ENCODE data around the gene DNAH2. TPM values are rescaled to one million over a fixed set of nuclear protein-coding genes. Genes with fewer than 3 reads are reported as not detected.

Gene DNAH2
- total and polyA plus RNA-seq, 9 of the 15 experiments (the other 6 are each of a cell fraction or from before 2014, with no cell fraction given), result 0.03 TPM; not detected in 8

- no peak overlapping the region for H3K4me3 ChIP-seq
- WGBS (ENCODE audit: insufficient coverage, low coverage, missing lambda C conversion rate), result 12% methylated on average over 4 of the region's 7 CpGs
- H3K36me3 ChIP-seq (ENCODE audit: control insufficient read depth, insufficient read depth, low read length), result no peaks in the 10 kb centered on the region
- peaks cover 4 to 33% of the 10 kb centered on the region in 2 experiments; a peak in 4 of 5 replicates for H3K4me1 ChIP-seq (replicated peaks in 1 of 2; ENCODE audit: control insufficient read depth in 2 of 2, insufficient read depth in 2 of 2, low read length in 2 of 2)
- BruUV-seq (replicated peaks), result no TSS peak
- DNase-seq (ENCODE audit: extremely low read depth in 1 of 4, low spot score in 3 of 4) (no peak), FAIRE-seq (no peak), ATAC-seq (no peak)
- POLR2A ChIA-PET, result no interaction called here
- no peaks in the 10 kb centered on the region for H4K20me1 ChIP-seq (replicated peaks; ENCODE audit: control insufficient read depth, insufficient read depth, low read length)
- H3K9me1 ChIP-seq (ENCODE audit: control insufficient read depth, insufficient read depth, low read length), result no peaks in the 10 kb centered on the region
- H3K9me3 ChIP-seq (replicated peaks; ENCODE audit: control insufficient read depth, insufficient read depth, low read depth, low read length), result no peaks in the 10 kb centered on the region
- no peak for TF ChIP-seq PHF8 (IDR thresholded peaks at IDR 0.05; ENCODE audit: borderline replicate concordance, low read length)
- no peak for TF ChIP-seq RCOR1 (IDR thresholded peaks at IDR 0.05; ENCODE audit: borderline replicate concordance in 1 of 2, low read depth in 2 of 2, low read length in 2 of 2)
- no peak for TF ChIP-seq PTBP1 (IDR thresholded peaks at IDR 0.05; ENCODE audit: low read depth, low read length)
- TF ChIP-seq SMARCB1 (IDR thresholded peaks at IDR 0.05; ENCODE audit: insufficient read length, low read depth), result no peak
- no peak for TF ChIP-seq CEBPG (CRISPR knock-in tag; IDR thresholded peaks at IDR 0.05)
- no peak for TF ChIP-seq CEBPG (tag; conservative IDR thresholded peaks at IDR 0.05 in 1 of 2, IDR thresholded peaks at IDR 0.05 in 1 of 2)
- TF ChIP-seq POLR2B (IDR thresholded peaks at IDR 0.05; ENCODE audit: low read depth, partially characterized antibody), result no peak
- no peak overlapping the region for H2AFZ ChIP-seq (ENCODE audit: low read depth, low read length)
- peaks cover 14 to 17% of the 10 kb centered on the region in 2 experiments; a peak in 4 of 5 replicates for H3K27me3 ChIP-seq (ENCODE audit: control insufficient read depth in 2 of 2, insufficient read depth in 2 of 2, low read length in 2 of 2)
- in situ Hi-C loops (cut with MboI) (no loop called here), intact Hi-C loops (cut with micrococcal nuclease) (loop anchor here (10.0 kb wide), 2 partner anchors 64 to 294 kb away; partner anchors contain the start of gene HES7)
- no peak overlapping the region for H3K27ac ChIP-seq (ENCODE audit: extremely low read depth, low read depth, low read length)
- no peak overlapping the region for H3K4me2 ChIP-seq (ENCODE audit: insufficient read depth, low read length)
- CTCF ChIA-PET (ENCODE audit: low intra/inter-chr PET ratio), result no interaction called here
- H3K79me2 ChIP-seq (ENCODE audit: control insufficient read depth, insufficient read depth, low read length), result no peaks in the 10 kb centered on the region; the same call in 2 of the 3 replicates
- no peak overlapping the region for H3K9ac ChIP-seq (ENCODE audit: insufficient read depth in 1 of 2, low read depth in 2 of 2, low read length in 2 of 2)
These were observed 113.7 kb downstream of the DNAH2 start for GRCh38 chr17:7831233-7831632.

Measured in K562 (cell line).